Body of pancreas (tissue), 4 donors: ENCODE data around the gene NAB2. TPM values are rescaled to one million over a fixed set of nuclear protein-coding genes. Genes with fewer than 3 reads are reported as not detected.
"Not testable (repeated sequence)": the region's sequence is repeated elsewhere in the genome, so short reads cannot be mapped to it uniquely, and the experiment has no call there.

ENCODE experiments used
- ATAC-seq: fragments of 150-250 bp; one replicate; pipeline ENCODE4 v1.9.1; 2016
- DNase-seq, 4 donors: peaks; one replicate each; pipeline ENCODE4 v3.0.0-alpha.2; 2019
- H3K27ac ChIP-seq, 4 donors: fragments of 200-600 bp; sonication (generic); 1 replicate in 3 of 4; 2 replicates in 1 of 4; pipeline versions ENCODE4 v1.5.1 to v1.6.1; 2016 to 2019; ENCODE audit warnings: mild to moderate bottlenecking in 1 of 4, mixed read lengths in 1 of 4, moderate library complexity in 1 of 4
- H3K27me3 ChIP-seq, 2 donors: fragments of 200-600 bp; sonication (generic); one replicate each; pipeline ENCODE4 v1.6.0; 2016; ENCODE audit warnings: mild to moderate bottlenecking in 1 of 2
- H3K36me3 ChIP-seq, 2 donors: fragments of 200-600 bp; sonication (generic); replicated peaks in 1 of 2; 2 replicates each; pipeline ENCODE4 v1.5.1; 2016; ENCODE audit warnings: low read depth in 2 of 2; ENCODE audit not compliant: insufficient read depth in 1 of 2
- H3K4me1 ChIP-seq: fragments of 200-600 bp; sonication (generic); one replicate; pipeline ENCODE4 v1.6.0; 2016
- H3K4me3 ChIP-seq, 2 donors: fragments of 200-600 bp; sonication (generic); 1 replicate in 1 of 2; 2 replicates in 1 of 2; pipeline ENCODE4 v1.5.1; 2016 to 2019
- H3K9me3 ChIP-seq, 3 donors: fragments of 200-600 bp; sonication (generic); 1 replicate in 2 of 3; 2 replicates in 1 of 3; pipeline ENCODE4 v1.5.1; 2016
- CTCF ChIP-seq, 7 experiments: fragments of 450-650 bp in 4 of 7; fragments of 200-600 bp in 3 of 7; sonication (generic) in 3 of 7; IDR thresholded peaks; one replicate each; pipeline ENCODE4 v1.5.1; 2016 to 2019; ENCODE audit warnings: antibody characterized with exemption in 7 of 7
- POLR2A ChIP-seq, 3 donors: fragments of 450-650 bp; IDR thresholded peaks; one replicate each; pipeline ENCODE4 v1.6.1; 2016; ENCODE audit warnings: antibody characterized with exemption in 3 of 3, mild to moderate bottlenecking in 2 of 3
- WGBS, 2 donors: methylation state at CpG; one replicate each; pipeline ENCODE4 v1.1.5; 2017; 5-methylcytosine and 5-hydroxymethylcytosine counted together
- intact Hi-C: fragments of 100-400 bp; cut with DNase I; formaldehyde crosslinking; loops from one replicate; pipeline ENCODE4 v1.15.1; 2023
- total RNA-seq, 2 donors: library from RNA; depleted of rRNA; stranded (reverse); fragments of >200 nt; gene quantifications; one replicate each; pipeline ENCODE4 v1.1.0, GENCODE V29; 2016

NAB2 gene
- total RNA-seq, 2 donors from 2014 or later: 4.0 to 7.3 TPM

- H3K27ac ChIP-seq: no peak overlapping the region
These were observed 40.9 kb upstream of the NAB2 start for GRCh38 chr12:57047981-57048380.

GRCh38 chr12:57048423-57049118 is 40.3 kb upstream of the NAB2 start:
- H3K36me3 ChIP-seq: no peaks in the 10 kb centered on the region
- WGBS, 2 donors: 85 to 93% methylated on average over 1 of the region's 1 CpG
- H3K4me3 ChIP-seq: no peak overlapping the region
- DNase-seq (no peak), ATAC-seq (no peak)
- no peaks in the 10 kb centered on the region for H3K27me3 ChIP-seq
- TF ChIP-seq CTCF (IDR thresholded peaks at IDR 0.05) (no peak), POLR2A (IDR thresholded peaks at IDR 0.05) (no peak)
- H3K9me3 ChIP-seq: no peaks in the 10 kb centered on the region
- no peaks in the 10 kb centered on the region for H3K4me1 ChIP-seq
- intact Hi-C loops: no loop called here
- H3K27ac ChIP-seq: no peak overlapping the region

More at GRCh38 chr12:57047981-57048380, 40.9 kb upstream of the NAB2 start:
- Histone ChIP-seq H3K27me3 (no peaks in the 10 kb centered on the region), H3K4me3 (no peak overlapping the region), H3K9me3 (no peaks in the 10 kb centered on the region), H3K36me3 (no peaks in the 10 kb centered on the region), H3K4me1 (no peaks in the 10 kb centered on the region)
- intact Hi-C loops: no loop called here
- DNase-seq (no peak), ATAC-seq (no peak)
- WGBS, 2 donors: 67 to 78% methylated on average over 1 of the region's 1 CpG
- no peak for TF ChIP-seq POLR2A (IDR thresholded peaks at IDR 0.05)
- TF ChIP-seq CTCF (IDR thresholded peaks at IDR 0.05): no peak

GRCh38 chr12:57049119-57049446 is 39.8 kb upstream of the NAB2 start:
- no peaks in the 10 kb centered on the region for H3K4me1 ChIP-seq
- no peak for TF ChIP-seq CTCF (IDR thresholded peaks at IDR 0.05)
- H3K36me3 ChIP-seq: no peaks in the 10 kb centered on the region
- ATAC-seq: no peak
- no peak overlapping the region for H3K4me3 ChIP-seq
- DNase-seq: no peak
- H3K27me3 ChIP-seq: no peaks in the 10 kb centered on the region
- WGBS, 2 donors: 53 to 74% methylated on average over 4 of the region's 4 CpGs
- intact Hi-C loops: no loop called here
- no peak overlapping the region for H3K27ac ChIP-seq
- no peaks in the 10 kb centered on the region for H3K9me3 ChIP-seq

- WGBS, 2 donors: 46 to 50% methylated on average over 2 of the region's 2 CpGs
- Histone ChIP-seq H3K4me3 (no peak within 1 kb of the TSS), H3K27me3 (no peaks in the 10 kb centered on the region), H3K27ac (no peak within 1 kb of the TSS), H3K36me3 (no peaks in the 10 kb centered on the region), H3K4me1 (no peaks in the 10 kb centered on the region), H3K9me3 (no peaks in the 10 kb centered on the region)
- intact Hi-C loops: no loop called here
- ATAC-seq: no peak
- TF ChIP-seq CTCF (IDR thresholded peaks at IDR 0.05): no peak
- TF ChIP-seq POLR2A (IDR thresholded peaks at IDR 0.05): no peak
- DNase-seq: no peak
These were observed 39.0 kb upstream of the NAB2 start, which contains the start of gene MYO1A for GRCh38 chr12:57049890-57050289. Gene MYO1A (minus strand): TSS chr12:57050129. CDS start chr12:57048323, 1,806 bp downstream.

- intact Hi-C loops: no loop called here
These were observed 37.9 kb upstream of the NAB2 start for GRCh38 chr12:57051011-57051410.

GRCh38 chr12:57053146-57053545 is 35.8 kb upstream of the NAB2 start:
- H3K4me1 ChIP-seq, H3K27me3 ChIP-seq, intact Hi-C loops, H3K27ac ChIP-seq, ATAC-seq, DNase-seq, H3K4me3 ChIP-seq, H3K36me3 ChIP-seq, H3K9me3 ChIP-seq: not testable (repeated sequence)
- 100% methylated on average over 4 of the region's 4 CpGs for WGBS, 2 donors

More at GRCh38 chr12:57051011-57051410, 37.9 kb upstream of the NAB2 start:
- DNase-seq: no peak
- H3K4me3 ChIP-seq: no peak overlapping the region
- TF ChIP-seq CTCF (IDR thresholded peaks at IDR 0.05) (no peak), POLR2A (IDR thresholded peaks at IDR 0.05) (no peak)
- no peaks in the 10 kb centered on the region for H3K36me3 ChIP-seq
- no peaks in the 10 kb centered on the region for H3K4me1 ChIP-seq
- H3K9me3 ChIP-seq: no peaks in the 10 kb centered on the region
- no peak for ATAC-seq
- WGBS, 2 donors: 80 to 84% methylated on average over 1 of the region's 1 CpG
- no peak overlapping the region for H3K27ac ChIP-seq
- H3K27me3 ChIP-seq: no peaks in the 10 kb centered on the region

- intact Hi-C loops, ATAC-seq, H3K36me3 ChIP-seq, H3K4me3 ChIP-seq, H3K27me3 ChIP-seq, H3K4me1 ChIP-seq, DNase-seq, H3K9me3 ChIP-seq, H3K27ac ChIP-seq: not testable (repeated sequence)
- WGBS, 2 donors: 97 to 98% methylated on average over 4 of the region's 4 CpGs
These were observed 35.0 kb upstream of the NAB2 start for GRCh38 chr12:57053901-57054300.
